Uterus (tissue), 2 donors: ENCODE results near the gene EEFSEC.

ENCODE experiments used
- POLR2A ChIP-seq, 2 donors: fragments of 450-650 bp; IDR thresholded peaks; one replicate each; pipeline ENCODE4 v1.6.1; 2016; ENCODE audit warnings: antibody characterized with exemption in 2 of 2, mild to moderate bottlenecking in 1 of 2, moderate library complexity in 1 of 2
- TF ChIP-seq, protein P1 (sequence below), 4 experiments: fragments of 200-600 bp in 2 of 4; fragments of 450-650 bp in 2 of 4; sonication (generic) in 2 of 4; IDR thresholded peaks; one replicate each; pipeline ENCODE4 v1.5.1; 2016 to 2019; ENCODE audit warnings: antibody characterized with exemption in 4 of 4, mild to moderate bottlenecking in 2 of 4, moderate library complexity in 1 of 4

DNA sequence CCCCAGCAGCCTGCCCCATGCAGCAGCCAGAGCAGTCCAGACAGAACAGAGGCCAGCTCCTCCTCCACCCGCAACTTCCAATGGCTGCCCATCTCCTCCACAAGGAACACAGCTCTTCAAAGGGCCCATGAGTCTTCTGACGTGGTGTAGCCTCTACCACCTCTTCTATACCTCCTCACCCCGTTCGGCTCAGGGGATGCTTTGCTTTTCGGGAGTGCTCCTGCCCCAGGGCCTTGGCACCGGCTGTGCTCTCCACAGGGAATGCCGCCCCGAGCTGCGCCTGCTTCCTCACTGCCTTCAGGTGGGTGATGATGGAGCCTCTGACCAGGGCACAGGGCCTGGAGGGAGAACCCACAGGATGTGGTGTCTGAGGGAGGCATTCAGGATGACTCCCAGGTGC lies 298.8 kb downstream of the EEFSEC start:
- TF ChIP-seq, protein P1, sequence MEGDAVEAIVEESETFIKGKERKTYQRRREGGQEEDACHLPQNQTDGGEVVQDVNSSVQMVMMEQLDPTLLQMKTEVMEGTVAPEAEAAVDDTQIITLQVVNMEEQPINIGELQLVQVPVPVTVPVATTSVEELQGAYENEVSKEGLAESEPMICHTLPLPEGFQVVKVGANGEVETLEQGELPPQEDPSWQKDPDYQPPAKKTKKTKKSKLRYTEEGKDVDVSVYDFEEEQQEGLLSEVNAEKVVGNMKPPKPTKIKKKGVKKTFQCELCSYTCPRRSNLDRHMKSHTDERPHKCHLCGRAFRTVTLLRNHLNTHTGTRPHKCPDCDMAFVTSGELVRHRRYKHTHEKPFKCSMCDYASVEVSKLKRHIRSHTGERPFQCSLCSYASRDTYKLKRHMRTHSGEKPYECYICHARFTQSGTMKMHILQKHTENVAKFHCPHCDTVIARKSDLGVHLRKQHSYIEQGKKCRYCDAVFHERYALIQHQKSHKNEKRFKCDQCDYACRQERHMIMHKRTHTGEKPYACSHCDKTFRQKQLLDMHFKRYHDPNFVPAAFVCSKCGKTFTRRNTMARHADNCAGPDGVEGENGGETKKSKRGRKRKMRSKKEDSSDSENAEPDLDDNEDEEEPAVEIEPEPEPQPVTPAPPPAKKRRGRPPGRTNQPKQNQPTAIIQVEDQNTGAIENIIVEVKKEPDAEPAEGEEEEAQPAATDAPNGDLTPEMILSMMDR (IDR thresholded peaks at IDR 0.05), result no peak
- no peak for TF ChIP-seq POLR2A (IDR thresholded peaks at IDR 0.05)
